Ectodermal cell (in vitro differentiated cells): ENCODE data around the gene MUC20.
"Not testable (repeated sequence)": the region's sequence is repeated elsewhere in the genome, so short reads cannot be mapped to it uniquely, and the experiment has no call there.

Source experiments
- H3K27ac ChIP-seq: 2 replicates; pipeline ENCODE4 v1.7.0; 2013; ENCODE audit warnings: mild to moderate bottlenecking, low read depth, low read length; ENCODE audit not compliant: insufficient read depth, poor library complexity, severe bottlenecking
- H3K27me3 ChIP-seq: 2 replicates; pipeline ENCODE4 v1.7.0; 2013; ENCODE audit warnings: mild to moderate bottlenecking, low read length; ENCODE audit not compliant: insufficient read depth, control insufficient read depth, poor library complexity, severe bottlenecking
- H3K36me3 ChIP-seq: one replicate; pipeline ENCODE4 v1.7.0; 2013; ENCODE audit warnings: low read length; ENCODE audit not compliant: control insufficient read depth, insufficient read depth
- H3K4me1 ChIP-seq: one replicate; pipeline ENCODE4 v1.7.0; 2013; ENCODE audit warnings: low read length; ENCODE audit not compliant: control insufficient read depth, insufficient read depth
- H3K4me3 ChIP-seq: 2 replicates; pipeline ENCODE4 v1.7.0; 2013; ENCODE audit warnings: low read depth, low read length, control low read depth; ENCODE audit not compliant: insufficient read depth
- H3K9me3 ChIP-seq: 2 replicates; pipeline ENCODE4 v1.7.0; 2013; ENCODE audit warnings: mild to moderate bottlenecking, low read length, moderate library complexity; ENCODE audit not compliant: control insufficient read depth
- WGBS, 2 experiments: methylation state at CpG; one replicate each; pipeline ENCODE4 v1.1.7; 2013; ENCODE audit warnings: missing lambda C conversion rate in 2 of 2; 5-methylcytosine and 5-hydroxymethylcytosine counted together

MUC20 gene

GRCh38 chr3:195719514-195720254 is 1.1 kb upstream of the MUC20 start:
- 91 to 92% methylated on average over 16 of the region's 16 CpGs for WGBS, 2 experiments
- peaks cover 11% of the 10 kb centered on the region for H3K4me1 ChIP-seq
- H3K9me3 ChIP-seq, H3K27ac ChIP-seq, H3K27me3 ChIP-seq, H3K4me3 ChIP-seq, H3K36me3 ChIP-seq: not testable (repeated sequence)

- not testable (repeated sequence) for H3K9me3 ChIP-seq, H3K27ac ChIP-seq, H3K4me3 ChIP-seq, H3K27me3 ChIP-seq, H3K36me3 ChIP-seq
- WGBS, 2 experiments = 87 to 91% methylated on average over 8 to 10 of the region's 21 CpGs
- peaks cover 11% of the 10 kb centered on the region for H3K4me1 ChIP-seq
These were observed 1.6 kb downstream of the MUC20 start for GRCh38 chr3:195722139-195722995.

- H3K4me3 ChIP-seq, H3K36me3 ChIP-seq, H3K27me3 ChIP-seq, H3K4me1 ChIP-seq, H3K27ac ChIP-seq, H3K9me3 ChIP-seq: not testable (repeated sequence)
- WGBS, 2 experiments = 90 to 92% methylated on average over 9 of the region's 9 CpGs
These were observed 2.2 kb downstream of the MUC20 start for GRCh38 chr3:195722996-195723345.

GRCh38 chr3:195724363-195724762 is 3.6 kb downstream of the MUC20 start:
- WGBS, 2 experiments = 100% methylated on average over 1 of the region's 13 CpGs; no CpG with 5 or more reads in 1 of the 2 experiments
- H3K27me3 ChIP-seq, H3K4me3 ChIP-seq, H3K36me3 ChIP-seq, H3K27ac ChIP-seq, H3K9me3 ChIP-seq, H3K4me1 ChIP-seq: not testable (repeated sequence)

- not testable (repeated sequence) for H3K27me3 ChIP-seq, H3K4me3 ChIP-seq, H3K36me3 ChIP-seq, H3K4me1 ChIP-seq, H3K27ac ChIP-seq, H3K9me3 ChIP-seq
- WGBS, 2 experiments = 82% methylated on average over 31 of the region's 32 CpGs
These were observed 5.3 kb downstream of the MUC20 start for GRCh38 chr3:195725916-195726740.

GRCh38 chr3:195727606-195728195 is 6.9 kb downstream of the MUC20 start:
- 81 to 83% methylated on average over 7 of the region's 7 CpGs for WGBS, 2 experiments
- no peak overlapping the region for H3K4me3 ChIP-seq

GRCh38 chr3:195728789-195729188 is 8.0 kb downstream of the MUC20 start:
- not testable (repeated sequence) for H3K36me3 ChIP-seq, H3K27ac ChIP-seq, H3K4me1 ChIP-seq, H3K27me3 ChIP-seq, H3K4me3 ChIP-seq, H3K9me3 ChIP-seq
- WGBS, 2 experiments = 87 to 94% methylated on average over 4 of the region's 5 CpGs

More at GRCh38 chr3:195727606-195728195, 6.9 kb downstream of the MUC20 start:
- H3K36me3 ChIP-seq = no peaks in the 10 kb centered on the region
- H3K27ac ChIP-seq = no peak overlapping the region
- H3K4me1 ChIP-seq = no peaks in the 10 kb centered on the region
- no peaks in the 10 kb centered on the region for H3K27me3 ChIP-seq
- H3K9me3 ChIP-seq = no peaks in the 10 kb centered on the region

GRCh38 chr3:195729476-195730251 is 8.9 kb downstream of the MUC20 start:
- H3K27me3 ChIP-seq = no peaks in the 10 kb centered on the region
- 85 to 86% methylated on average over 18 of the region's 18 CpGs for WGBS, 2 experiments
- H3K4me3 ChIP-seq = no peak overlapping the region
- H3K27ac ChIP-seq = no peak overlapping the region
- H3K4me1 ChIP-seq = no peaks in the 10 kb centered on the region
- H3K9me3 ChIP-seq = no peaks in the 10 kb centered on the region
- H3K36me3 ChIP-seq = no peaks in the 10 kb centered on the region

GRCh38 chr3:195731356-195731905 is 10.7 kb downstream of the MUC20 start:
- Histone ChIP-seq H3K4me3 (no peak overlapping the region), H3K36me3 (no peaks in the 10 kb centered on the region), H3K27ac (no peak overlapping the region), H3K9me3 (no peaks in the 10 kb centered on the region), H3K4me1 (no peaks in the 10 kb centered on the region), H3K27me3 (no peaks in the 10 kb centered on the region)
- 91 to 93% methylated on average over 11 of the region's 11 CpGs for WGBS, 2 experiments
